HG03139 (cell line): ENCODE data around the gene EYA3.

Experiments
- ATAC-seq: cut with Tn5 transposase; IDR thresholded peaks from one replicate; pipeline ENCODE4 v1.9.1; 2021; ENCODE audit not compliant: unreplicated experiment

The EYA3 gene

DNA sequence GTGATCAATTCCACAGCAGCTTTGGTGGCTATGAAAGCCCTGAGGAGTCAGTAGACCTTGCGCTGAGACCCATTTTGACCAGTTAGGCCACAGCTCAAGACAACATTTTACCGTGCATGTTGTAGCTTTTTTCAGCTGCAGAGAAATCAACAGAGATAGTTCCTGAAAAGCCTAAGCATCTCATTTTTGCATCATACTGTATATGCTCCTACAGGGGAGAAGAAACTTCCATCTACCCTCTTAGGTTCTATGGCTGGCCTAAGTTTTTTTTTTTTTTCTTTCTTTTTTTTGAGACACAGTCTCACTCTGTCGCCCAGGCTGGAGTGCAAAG, 24.8 kb upstream of the EYA3 start:
- ATAC-seq: no peak

DNA sequence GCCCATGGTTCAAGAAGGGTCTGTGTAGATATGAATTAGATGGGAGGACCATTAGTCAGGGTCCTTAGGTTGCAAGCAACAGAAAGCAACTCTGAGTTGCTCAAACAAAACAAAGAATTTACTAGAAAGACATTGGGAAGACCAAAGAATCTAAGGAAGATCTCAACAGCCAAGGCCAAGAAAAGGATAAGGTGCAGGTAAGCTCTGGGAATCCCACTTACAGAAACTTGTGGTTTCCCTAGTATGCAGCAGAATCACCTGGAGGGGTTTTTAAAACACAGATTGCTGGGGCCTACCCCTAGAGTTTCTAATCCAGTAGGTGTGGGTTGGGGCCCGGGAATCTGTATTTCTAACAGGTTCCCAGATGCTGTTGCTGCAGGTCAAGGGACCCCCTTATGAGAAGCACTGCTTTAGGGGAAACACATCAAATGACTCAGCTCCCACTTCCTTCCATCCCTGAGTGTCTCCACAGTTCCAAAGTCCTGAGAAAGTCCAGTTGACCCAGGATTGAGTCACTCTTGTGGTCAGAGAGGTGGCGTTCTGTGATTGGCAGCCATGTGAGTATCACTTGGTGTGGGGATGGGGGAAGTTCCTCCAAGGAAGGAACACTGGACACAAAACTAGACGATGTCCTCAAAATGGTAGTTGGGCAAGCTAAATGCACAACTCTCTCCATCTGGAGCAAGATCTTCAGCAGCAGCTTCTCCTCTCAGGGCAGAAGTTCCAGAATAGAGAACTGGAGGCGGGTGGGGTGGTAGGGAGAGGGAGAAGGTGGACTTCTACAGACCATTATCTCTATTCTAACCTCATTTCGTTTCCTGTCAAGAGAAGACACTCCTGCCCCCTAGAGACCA, 24.2 kb upstream of the EYA3 start:
- no peak for ATAC-seq

DNA sequence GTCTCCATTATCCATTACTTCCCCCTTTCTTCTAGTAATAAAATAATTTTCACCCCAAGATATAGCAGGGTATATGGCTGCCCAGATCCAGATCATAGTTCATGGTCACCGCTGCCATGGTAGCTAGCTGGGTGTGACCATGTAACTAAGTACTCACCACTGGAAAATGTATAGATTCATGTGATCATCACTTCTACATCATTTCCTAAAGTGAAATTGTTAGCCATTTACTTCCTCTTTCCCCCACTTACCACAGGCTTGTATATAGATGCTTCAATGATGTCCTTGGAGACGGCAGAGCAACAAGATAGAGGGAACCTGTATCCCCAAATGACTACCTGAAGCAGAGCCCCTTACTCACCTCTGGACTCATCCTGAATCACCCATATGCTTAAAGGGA, 22.7 kb upstream of the EYA3 start:
- no peak for ATAC-seq

DNA sequence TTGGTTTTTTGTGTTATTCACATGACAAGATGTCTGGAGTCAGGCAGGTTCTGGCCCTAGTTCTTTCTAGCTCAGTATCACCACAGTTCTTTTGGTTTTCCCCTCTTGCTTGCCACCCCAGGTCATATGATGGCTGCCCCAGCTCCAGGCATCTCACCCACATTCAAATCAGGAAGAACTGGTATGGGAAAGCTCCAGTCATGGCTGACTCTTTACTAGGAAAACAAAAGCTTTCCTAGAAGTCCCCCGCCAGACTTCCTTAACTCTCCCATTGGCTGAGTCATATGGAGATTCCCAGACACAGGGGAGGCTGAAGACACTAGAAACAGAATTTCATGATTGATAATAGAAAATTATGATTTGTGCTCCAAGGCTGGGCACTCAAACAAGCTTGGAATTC, 22.1 kb upstream of the EYA3 start:
- no peak for ATAC-seq

DNA sequence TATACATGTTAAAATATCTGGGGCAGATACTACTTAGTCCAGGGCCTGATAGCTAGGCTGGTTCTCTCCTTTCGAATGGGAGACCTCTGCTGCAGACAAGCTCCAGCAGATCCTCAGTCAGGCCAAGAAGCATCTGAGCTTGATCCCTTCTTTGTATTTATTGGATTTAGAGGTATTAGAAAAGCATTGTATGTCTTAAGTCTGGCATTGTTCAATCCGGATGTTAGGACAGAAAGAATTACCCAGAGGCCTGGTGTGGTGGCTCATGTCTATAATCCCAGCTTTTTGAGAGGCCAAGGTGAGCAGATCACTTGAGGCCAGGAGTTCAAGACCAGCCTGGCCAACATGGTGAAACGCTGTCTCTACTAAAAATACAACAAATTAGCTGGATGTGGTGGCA, 21.2 kb upstream of the EYA3 start:
- ATAC-seq: no peak

DNA sequence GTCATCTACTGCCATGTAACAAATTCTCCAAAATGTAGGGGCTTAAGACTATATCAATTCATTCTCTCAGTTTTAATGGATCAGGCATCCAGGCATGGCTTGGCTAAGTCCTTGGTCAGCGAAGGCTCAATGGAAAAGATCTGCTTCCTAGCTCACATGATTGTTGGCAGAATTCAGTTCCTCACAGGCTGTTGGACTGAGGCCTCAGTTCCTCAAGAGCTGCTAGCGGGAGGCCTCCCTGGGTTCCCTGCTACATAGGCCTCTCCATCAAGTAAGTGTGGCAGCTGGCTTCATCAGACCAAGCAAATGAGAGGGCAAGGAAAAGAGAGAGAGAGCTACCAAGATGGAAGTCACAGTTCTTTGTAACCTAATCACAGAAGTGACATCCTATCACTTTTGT, 19.6 kb upstream of the EYA3 start:
- ATAC-seq: no peak

DNA sequence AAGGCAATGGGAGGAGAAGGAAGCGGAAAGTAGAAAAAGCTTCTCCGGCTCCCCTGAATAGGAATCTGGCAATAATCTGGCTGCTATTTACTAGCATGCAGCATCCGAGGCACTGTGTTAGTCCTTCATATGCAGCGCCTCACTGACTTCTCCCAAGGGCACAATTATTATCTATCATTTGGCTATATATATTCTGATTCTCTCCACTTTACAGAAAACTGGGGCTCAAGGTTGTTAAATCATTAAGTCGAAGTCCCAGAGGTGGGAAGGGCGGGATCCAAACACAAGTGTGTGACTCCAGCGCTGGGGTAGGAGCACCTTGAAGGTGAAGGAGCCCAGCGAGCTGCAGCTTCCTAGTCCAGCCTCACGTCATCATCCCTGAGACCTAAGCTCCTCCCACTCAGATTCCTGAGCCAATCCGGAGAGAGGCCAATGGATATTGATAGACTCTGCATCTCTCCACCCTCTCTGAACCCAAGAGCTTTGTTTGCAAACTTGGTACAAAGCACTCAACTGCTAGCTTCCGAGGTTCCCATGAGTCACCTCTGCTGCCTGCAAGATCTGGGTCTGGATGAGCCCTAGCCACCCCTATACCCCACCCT, 16.6 kb upstream of the EYA3 start:
- no peak for ATAC-seq

DNA sequence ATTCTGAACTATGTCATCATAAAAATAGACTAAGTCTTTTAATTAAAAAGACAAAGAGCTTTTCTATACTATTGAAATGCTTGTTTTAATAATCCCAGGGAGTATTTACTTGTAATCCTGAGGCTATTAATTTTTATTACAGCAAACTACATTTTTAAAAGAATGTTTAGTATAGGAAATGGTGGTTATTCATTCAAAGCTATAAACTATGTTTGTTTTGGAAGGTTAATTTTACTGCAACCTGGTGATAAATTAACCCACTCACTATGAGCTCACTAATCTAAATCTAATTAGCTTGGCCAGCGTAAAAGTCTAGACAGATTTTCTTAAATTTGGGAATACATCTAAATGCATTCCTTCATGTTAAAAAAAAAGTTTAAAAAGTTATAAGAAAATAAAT, 13.8 kb upstream of the EYA3 start:
- no peak for ATAC-seq

DNA sequence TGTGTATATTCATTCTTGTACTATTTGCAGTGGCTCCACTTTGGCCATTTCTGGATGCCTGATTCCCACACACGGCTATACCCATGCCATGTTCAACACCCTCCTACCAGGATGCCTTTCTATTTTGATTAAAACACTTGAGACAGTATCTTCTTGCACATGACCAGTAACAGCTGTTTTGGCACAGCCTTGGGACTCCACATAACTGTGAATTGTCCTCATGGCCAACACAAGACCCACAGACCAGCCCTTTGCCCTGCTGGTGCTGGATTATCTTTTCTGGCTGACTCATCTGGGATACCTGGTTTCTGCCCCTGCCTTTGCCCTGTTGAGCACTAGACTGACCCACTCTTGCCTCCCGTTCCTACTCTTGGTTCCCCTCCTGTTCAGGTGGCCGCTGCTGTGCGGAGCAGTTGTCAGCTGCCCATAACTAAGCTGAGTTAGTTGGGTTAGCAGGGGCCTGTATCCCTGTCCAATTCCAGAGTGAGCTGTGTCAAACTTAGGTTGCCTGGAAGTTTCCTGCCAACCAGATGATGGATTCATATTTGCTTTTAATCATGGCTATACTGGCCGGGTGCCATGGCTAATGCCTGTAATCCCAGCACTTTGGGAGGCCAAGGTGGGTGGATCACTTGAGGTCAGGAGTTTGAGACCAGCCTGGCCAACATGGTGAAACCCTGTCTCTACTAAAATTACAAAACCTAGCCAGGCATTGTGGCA, 10.8 kb upstream of the EYA3 start:
- no peak for ATAC-seq

DNA sequence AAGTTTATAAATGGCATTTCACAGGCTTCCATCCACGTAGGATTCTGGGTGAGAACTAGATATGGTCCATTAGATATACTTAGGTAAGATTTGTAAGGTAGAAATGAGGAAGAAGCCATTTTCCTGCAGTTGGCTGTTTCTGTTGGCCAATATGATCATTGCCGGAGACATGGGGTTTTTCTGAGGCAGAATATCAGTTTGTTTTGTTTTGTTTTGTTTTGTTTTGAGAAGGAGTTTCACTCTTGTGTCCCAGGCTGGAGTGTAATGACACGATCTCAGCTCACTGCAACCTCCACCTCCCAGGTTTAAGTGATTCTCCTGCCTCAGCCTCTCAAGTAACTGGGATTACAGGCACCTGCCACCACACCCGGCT, 8.7 kb upstream of the EYA3 start:
- ATAC-seq: no peak

DNA sequence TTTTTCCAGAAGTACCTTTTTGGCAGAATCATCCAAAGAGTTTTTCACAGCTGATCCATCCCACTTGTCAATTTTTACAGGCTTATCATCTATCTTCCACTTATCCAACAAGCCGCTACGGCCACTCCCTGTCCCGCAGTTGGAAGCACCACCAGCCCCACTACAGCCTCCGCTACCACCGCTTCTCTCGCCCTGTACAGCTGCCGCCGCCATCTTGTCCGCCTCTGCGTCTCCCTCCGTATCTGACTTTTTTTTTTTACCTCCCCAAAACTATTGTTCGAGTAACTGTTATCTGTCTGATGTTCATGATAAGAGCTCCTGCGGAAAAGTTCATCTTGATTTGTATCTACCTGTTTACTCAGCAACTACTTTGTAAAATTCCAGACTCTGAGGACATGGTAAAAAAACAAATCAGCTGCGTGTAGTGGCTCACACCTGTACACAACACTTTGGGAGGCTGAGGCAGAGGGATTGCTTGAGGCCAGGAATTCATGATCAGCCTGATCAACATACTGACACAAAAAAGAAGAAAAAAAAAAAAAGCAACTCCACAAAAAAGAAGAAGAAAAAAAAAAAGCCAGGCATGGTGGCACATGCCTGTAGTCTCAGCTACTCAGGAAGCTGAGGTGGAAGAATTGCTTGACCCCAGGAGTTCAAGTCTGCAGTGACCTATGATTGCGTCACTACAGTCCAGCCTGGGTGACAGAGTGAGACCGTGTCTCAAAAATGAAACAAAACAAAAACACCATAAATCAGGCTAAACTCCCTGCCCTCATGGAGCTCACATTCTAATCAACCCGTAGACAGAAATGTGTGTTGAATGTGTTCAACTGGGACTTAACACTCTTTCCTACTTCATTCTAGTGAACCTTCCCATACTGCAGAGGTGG, 8.0 kb upstream of the EYA3 start:
- no peak for ATAC-seq

DNA sequence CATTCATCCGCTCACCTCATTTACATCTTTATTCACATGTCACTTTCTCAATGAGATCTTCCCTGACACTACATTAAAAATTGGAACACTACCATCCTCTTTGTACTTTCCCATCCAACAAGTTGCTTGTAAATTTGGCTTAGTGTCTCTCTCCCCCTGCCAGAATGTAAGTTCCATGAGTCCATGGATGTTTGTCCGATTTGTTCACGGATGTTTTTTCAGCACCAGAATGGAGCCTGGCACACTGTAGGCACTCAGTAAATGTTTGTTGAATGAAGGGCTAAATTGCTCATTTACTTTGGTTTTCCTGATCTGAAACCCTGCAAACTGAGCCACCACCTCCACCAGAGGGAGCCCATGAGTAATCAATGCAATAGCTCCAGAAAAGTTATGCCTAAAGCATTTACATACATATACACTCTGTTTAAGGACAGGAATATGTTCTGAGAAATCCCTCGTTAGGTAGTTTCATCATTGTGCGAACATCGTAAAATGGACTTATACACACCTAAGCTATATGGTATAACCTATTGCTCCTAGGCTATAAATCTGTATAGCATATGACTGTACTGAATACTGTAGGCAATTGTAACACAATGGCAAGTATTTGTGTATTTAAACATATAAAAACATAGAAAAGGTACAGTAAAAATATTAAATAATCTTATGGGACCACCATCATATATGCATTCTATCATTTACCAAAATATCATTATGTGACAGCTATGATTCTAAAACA, 2.8 kb upstream of the EYA3 start:
- ATAC-seq: no peak

DNA sequence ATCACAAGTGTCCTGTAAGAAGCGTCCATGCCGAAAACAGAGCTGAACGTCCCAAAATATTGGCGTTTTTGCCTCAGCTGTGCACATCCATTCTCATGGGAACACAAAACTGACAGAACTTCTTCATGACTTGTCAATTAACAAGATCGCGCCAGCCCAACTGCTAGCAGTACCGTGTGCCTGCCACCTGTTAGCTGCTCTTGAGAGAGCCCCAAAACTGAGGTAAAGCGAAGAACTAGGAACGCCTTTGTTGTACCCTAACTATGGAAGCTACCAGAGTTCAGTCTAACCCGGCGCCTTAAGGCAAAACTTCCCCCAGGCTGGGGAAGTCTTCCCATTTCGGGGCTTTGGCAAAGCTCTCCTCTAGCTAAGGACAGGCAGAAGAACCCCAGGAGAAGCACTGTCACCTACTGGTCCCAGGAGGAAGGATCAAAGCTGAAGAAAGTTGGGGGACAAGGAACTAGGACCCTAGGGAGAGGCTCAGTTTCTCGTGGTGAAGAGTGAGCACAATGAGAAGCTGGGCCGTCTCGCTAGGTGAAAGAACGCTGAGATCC, 719 bp downstream of the EYA3 start:
- no peak for ATAC-seq

DNA sequence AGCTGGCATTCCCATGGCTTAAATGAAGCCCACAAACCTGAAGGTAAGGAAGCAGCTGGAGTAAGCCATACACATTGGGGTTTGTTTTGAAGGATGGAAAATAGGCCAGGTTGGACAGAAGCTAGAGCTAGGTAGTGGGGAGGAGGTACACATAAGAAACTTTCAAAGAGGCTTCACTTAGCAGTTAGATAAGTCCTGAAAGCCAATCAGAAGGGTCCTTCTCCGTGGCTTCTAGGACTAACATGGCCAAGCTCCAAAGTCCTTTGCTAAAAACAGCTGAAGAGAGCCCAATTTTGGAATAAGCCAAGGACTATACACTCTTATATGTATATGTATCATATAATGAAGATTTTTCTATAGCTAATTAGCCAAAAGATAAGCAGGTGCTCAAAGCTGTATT, 1.8 kb downstream of the EYA3 start:
- no peak for ATAC-seq

DNA sequence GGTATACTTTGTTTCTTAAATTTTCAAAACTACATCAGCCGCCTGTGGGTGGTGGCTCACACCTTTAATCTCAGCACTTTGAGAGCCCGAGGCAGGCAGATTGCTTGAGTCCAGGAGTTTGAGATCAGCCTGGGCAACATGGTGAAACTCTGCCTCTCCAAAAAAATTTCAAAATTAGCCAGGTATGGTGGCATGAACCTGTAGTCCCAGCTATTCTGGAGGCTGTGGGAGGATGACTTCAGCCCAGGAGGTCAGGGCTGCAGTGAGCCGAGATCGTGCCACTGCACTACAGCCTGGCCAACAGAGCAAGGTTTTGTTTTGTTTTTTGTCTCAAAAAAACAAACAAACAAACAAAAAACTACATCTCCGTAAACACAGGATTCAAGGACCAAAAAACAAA, 3.3 kb downstream of the EYA3 start:
- no peak for ATAC-seq

DNA sequence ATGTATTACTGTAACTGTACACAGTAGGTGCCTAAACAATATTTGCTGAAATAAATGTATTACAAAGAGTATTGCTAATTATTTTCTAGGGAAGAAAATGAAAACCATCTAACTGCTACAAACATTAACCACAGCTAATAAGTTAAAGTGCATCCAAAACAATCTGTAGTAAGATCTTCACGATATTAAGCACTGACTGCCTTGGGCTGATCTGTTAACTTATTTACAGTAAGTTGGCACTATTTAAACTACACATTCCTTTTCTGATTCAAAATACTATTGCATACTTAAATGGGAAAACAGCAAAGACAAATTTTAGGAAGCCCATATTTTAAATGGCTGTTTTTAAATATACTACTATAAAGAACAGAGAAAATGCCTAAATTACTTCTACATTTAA, 4.5 kb downstream of the EYA3 start:
- ATAC-seq: no peak

DNA sequence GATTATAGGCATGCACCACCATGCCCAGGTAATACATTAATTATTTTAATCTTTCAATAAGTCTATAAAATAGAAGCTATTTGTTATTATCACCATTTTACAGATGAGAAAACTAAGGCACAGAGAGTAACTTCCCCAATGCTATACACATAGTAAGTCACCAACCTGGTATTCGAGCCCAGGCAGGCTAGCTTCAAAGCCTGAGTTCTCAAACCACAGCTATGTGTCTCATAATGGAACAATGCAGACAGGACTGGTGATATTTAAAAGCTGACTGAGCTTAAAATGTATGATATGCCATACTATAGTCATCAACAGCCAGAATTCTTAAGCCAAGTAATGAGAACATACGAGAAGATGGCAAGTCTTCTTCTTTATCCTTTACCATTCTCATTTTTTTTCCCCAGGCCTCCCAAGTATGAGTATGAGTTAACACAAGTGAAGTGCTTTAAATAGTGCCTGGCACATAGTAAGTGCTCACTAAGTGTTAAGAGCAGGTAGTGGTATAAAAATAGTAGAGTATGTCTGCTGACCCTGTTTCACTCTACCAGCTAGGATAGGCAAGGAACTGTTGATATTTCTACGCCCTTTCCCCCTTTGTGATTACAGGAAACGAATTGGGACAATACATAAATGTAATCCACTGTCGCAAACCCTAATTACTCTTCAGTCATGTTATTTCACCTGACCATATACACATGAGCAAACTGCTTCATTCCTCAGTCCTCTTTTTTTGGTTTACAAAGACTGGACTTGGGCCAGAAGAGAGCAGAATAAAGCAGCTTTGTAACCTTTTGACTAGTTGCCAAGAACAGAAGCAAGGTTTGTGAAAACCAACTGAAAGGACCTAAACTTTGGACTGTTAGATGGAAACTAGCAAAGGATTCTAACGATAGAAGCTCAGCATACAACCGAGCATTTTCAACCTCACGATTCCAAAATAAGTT, 9.5 kb downstream of the EYA3 start:
- ATAC-seq: no peak

DNA sequence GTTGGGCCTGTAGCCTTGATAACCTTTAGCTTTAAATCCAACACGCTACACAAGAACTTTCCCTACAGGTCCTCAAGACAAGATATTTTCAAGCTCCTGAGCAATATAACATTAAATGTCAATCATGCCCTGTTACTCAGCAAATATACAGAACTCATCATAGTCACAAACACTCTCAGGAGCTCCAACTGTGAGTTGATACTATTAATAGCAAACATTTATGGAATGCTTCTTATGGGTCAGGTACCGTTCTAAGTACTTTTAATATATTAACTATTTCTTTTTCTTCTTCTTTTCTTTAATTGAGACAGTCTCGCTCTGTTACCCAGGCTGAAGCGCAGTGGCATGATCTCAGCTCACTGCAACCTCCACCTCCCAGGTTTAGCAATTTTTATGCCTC, 10.1 kb downstream of the EYA3 start:
- no peak for ATAC-seq

DNA sequence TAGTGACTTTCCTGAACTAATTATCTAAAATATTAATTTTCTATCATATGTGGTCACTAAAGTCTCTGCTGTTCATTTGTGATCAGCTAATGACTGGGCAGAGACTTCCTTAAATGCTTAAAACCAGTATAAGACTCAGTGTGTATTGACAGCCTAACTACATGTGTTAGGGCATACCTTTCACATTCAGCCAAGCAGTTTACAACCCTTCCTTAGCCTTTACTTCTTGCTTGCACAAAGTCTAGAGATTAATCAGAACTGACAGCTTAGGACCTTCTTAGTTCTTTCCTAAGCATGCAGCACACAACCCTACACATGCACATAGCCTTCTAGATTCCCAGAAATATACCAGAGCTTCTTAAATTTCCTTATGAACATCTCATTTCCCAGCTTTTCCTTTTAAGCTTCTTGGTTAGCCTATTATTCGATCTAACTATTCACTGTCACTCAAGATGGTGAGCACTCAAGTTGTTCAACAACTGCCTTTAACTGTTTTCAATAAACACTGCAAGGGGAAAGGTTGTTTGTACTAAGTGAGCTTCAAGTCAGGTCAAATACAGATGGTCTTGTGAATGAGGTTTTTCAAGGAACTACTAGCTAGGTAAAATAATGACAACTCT, 13.4 kb downstream of the EYA3 start:
- ATAC-seq: no peak
